Fibroblast of pulmonary artery (primary cell): ENCODE results near the gene CXCL9.
"Not testable (repeated sequence)": the region's sequence is repeated elsewhere in the genome, so short reads cannot be mapped to it uniquely, and the experiment has no call there.

ENCODE experiments used
- DNase-seq: peaks from one replicate; pipeline ENCODE4 v3.0.0-alpha.2; 2010; ENCODE audit warnings: low read depth
- H3K4me3 ChIP-seq: replicated peaks from 2 replicates; pipeline ENCODE4 v1.5.1; 2011; ENCODE audit warnings: low read depth, mild to moderate bottlenecking, control low read depth, low read length, moderate library complexity
- CTCF ChIP-seq: IDR thresholded peaks from 2 replicates; pipeline ENCODE4 v1.5.1; 2011; ENCODE audit warnings: mild to moderate bottlenecking, control low read depth, low read length, inconsistent platforms; ENCODE audit errors: missing control alignments

Gene CXCL9

DNA sequence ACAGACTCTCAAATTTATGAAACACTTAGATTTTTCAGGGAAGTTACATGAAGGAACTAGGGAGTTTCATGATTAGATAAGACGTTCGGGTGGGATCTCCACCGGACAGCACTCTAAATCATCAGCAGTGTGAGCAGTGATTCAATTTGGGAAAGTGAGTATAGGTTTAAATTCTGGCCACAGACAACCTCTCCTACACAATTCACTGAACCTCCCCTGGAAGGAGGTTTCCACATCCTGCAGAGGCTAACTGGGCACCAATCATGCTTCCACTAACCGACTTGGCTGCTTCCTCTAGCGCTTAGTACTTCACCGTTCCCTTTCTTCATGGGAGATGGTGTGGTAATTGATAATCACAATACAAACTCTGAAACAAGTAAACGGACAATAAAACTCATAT, 5.6 kb downstream of the CXCL9 start:
- no peak for TF ChIP-seq CTCF
- no peak for DNase-seq

DNA sequence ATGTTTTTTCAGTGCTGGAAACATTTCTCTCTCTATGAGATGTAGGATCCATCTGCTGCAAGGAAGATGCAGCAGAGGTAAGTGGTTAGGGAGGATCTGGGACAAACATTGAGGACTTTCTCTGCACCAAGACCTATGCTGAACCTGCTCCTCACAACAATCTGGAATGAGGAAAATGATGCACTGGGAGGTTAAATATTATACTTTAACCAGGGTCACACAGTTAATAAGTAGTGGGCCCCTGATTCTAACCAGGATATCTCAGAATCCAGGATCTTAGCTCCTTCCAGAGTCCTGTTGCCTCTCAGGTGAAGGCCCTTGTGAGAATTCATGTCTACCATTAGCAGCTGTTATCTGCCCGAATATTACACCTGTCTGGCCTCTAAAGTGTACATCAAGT, 7.0 kb downstream of the CXCL9 start:
- no peak for DNase-seq
- no peak for TF ChIP-seq CTCF
- H3K4me3 ChIP-seq, result no peak overlapping the region

More for the DNA sequence above, 5.6 kb downstream of the CXCL9 start:
- no peak overlapping the region for H3K4me3 ChIP-seq

GRCh38 chr4:75998525-75999147, 8.7 kb downstream of the CXCL9 start:
- H3K4me3 ChIP-seq, DNase-seq: not testable (repeated sequence)

DNA sequence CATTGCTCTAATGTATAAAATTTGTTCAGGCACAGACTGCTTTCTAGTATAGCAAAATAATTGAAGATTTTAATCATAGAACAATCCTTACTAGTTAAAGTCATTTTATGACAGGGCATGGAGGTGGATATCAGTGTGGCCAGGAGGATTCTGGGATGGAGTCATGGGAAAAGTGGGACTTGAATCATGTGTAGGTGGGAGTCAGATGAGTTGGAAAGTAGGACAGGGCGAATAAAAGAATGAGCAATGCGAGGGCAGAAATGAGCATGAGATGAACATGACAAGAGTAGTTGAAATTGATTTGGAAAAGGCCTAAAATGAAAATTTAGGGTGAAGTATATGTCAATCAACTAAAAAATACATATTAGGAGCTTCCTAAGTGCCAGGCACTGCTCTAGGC, 9.4 kb downstream of the CXCL9 start:
- no peak for TF ChIP-seq CTCF
- no peak overlapping the region for H3K4me3 ChIP-seq

DNA sequence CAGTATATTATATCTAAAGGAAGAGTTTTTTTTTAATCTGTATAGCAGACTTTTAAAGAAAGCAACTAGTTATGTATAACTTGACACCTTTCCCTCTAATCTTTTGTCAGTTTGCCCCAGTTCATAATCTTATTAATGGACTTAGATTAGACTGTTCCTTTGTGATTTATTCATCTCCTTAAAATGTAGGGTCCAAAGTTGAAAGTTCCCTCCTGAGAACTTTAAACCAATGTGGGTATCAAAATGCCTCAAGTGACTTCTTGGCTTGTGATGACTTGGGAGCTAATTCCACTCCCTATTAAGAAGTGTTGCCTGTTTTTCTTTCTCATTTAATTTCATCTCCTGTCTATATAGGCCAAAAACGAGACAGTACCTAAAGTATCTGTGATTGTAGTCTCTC, 10.2 kb downstream of the CXCL9 start:
- DNase-seq, result no peak
- no peak overlapping the region for H3K4me3 ChIP-seq
- TF ChIP-seq CTCF, result no peak

More for the DNA sequence above, 9.4 kb downstream of the CXCL9 start:
- no peak for DNase-seq

DNA sequence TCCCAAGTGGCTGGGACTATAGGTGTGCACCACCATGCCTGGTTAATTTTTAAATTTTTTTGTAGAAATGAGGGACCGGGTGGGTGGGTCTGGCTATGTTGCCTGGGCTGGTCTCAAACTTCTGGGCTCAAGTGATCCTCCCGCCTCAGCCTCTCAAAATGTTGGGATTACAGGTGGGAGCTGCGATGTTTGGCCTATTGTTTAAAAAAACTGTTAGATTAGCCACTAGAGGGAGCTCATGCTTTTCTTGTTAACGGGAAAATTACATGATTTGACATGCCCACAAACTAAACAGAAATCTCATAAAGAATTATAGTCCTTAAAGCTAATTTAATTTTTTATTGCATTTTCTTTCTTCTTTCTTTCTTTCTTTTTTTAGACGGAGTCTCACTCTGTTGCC, 11.6 kb downstream of the CXCL9 start:
- no peak overlapping the region for H3K4me3 ChIP-seq
- peak; percentile 54 for TF ChIP-seq CTCF
- peak; percentile 74 for DNase-seq

GRCh38 chr4:75992462-75992861, 14.8 kb downstream of the CXCL9 start:
- H3K4me3 ChIP-seq, result no peak overlapping the region
- no peak for TF ChIP-seq CTCF
- DNase-seq, result no peak
